ENCODE data around the gene N4BP3.

Gene N4BP3

GRCh38 chr5:178143901-178144300 is 30.6 kb downstream of the N4BP3 start:
- H3K4me3 ChIP-seq (ENCODE audit: low read depth in 1 of 2, low read length in 2 of 2), result no peak overlapping the region
- H3K36me3 ChIP-seq (ENCODE audit: insufficient read depth, low read length), result peaks cover 83% of the 10 kb centered on the region
- H3K27me3 ChIP-seq (ENCODE audit: insufficient read depth, low read length, poor library complexity), result no peaks in the 10 kb centered on the region
- no peak overlapping the region for H3K9ac ChIP-seq (ENCODE audit: low read depth, low read length)
- H4K20me1 ChIP-seq (ENCODE audit: insufficient read depth, low read length), result peaks cover 35% of the 10 kb centered on the region
- no peak for DNase-seq
- H2AFZ ChIP-seq (ENCODE audit: low read depth, low read length), result no peak overlapping the region
- no peaks in the 10 kb centered on the region for H3K9me3 ChIP-seq (ENCODE audit: insufficient read depth, low read length, severe bottlenecking)
- H3K4me1 ChIP-seq (ENCODE audit: insufficient read depth, low read length), result no peaks in the 10 kb centered on the region
- TF ChIP-seq CTCF (IDR thresholded peaks at IDR 0.05; ENCODE audit: borderline replicate concordance, extremely low read depth, low read length, poor library complexity, severe bottlenecking) (no peak), EZH2 (IDR thresholded peaks at IDR 0.05; ENCODE audit: borderline replicate concordance, low read depth, low read length, severe bottlenecking) (no peak)
- ATAC-seq (ENCODE audit: insufficient read depth, low read depth), result no peak
- H3K27ac ChIP-seq (ENCODE audit: low read length), result no peak overlapping the region
- H3K79me2 ChIP-seq (ENCODE audit: insufficient read depth, low read length), result no peaks in the 10 kb centered on the region
- no peak overlapping the region for H3K4me2 ChIP-seq (ENCODE audit: insufficient read depth, low read length)

- ATAC-seq (ENCODE audit: insufficient read depth, low read depth), result peak; percentile 69
- H3K4me2 ChIP-seq (ENCODE audit: insufficient read depth, low read length), result no peak overlapping the region
- H3K4me3 ChIP-seq (ENCODE audit: low read depth in 1 of 2, low read length in 2 of 2), result no peak overlapping the region
- H3K4me1 ChIP-seq (ENCODE audit: insufficient read depth, low read length), result peaks cover 4% of the 10 kb centered on the region; the same call in 1 of the 2 replicates
- peak; percentile 63 for DNase-seq
- no peak overlapping the region for H3K9ac ChIP-seq (ENCODE audit: low read depth, low read length)
- H3K9me3 ChIP-seq (ENCODE audit: insufficient read depth, low read length, severe bottlenecking), result no peaks in the 10 kb centered on the region
- peaks cover 92% of the 10 kb centered on the region for H3K36me3 ChIP-seq (ENCODE audit: insufficient read depth, low read length)
- H3K27ac ChIP-seq (ENCODE audit: low read length), result no peak overlapping the region
- TF ChIP-seq EZH2 (IDR thresholded peaks at IDR 0.05; ENCODE audit: borderline replicate concordance, low read depth, low read length, severe bottlenecking), result no peak
- peak; percentile 82 for TF ChIP-seq CTCF (IDR thresholded peaks at IDR 0.05; ENCODE audit: borderline replicate concordance, extremely low read depth, low read length, poor library complexity, severe bottlenecking)
- H3K27me3 ChIP-seq (ENCODE audit: insufficient read depth, low read length, poor library complexity), result no peaks in the 10 kb centered on the region
- peaks cover 44% of the 10 kb centered on the region for H4K20me1 ChIP-seq (ENCODE audit: insufficient read depth, low read length)
- H2AFZ ChIP-seq (ENCODE audit: low read depth, low read length), result no peak overlapping the region
- no peaks in the 10 kb centered on the region; the same call in 1 of the 2 replicates for H3K79me2 ChIP-seq (ENCODE audit: insufficient read depth, low read length)
Measured at GRCh38 chr5:178145965-178146820, 32.9 kb downstream of the N4BP3 start.

- Histone ChIP-seq H3K4me1 (ENCODE audit: insufficient read depth, low read length) (peaks cover 16% of the 10 kb centered on the region), H3K79me2 (ENCODE audit: insufficient read depth, low read length) (peaks cover 8% of the 10 kb centered on the region), H3K4me3 (ENCODE audit: low read depth in 1 of 2, low read length in 2 of 2) (no peak overlapping the region), H2AFZ (ENCODE audit: low read depth, low read length) (no peak overlapping the region), H3K27ac (ENCODE audit: low read length) (no peak overlapping the region), H3K9me3 (ENCODE audit: insufficient read depth, low read length, severe bottlenecking) (no peaks in the 10 kb centered on the region), H3K9ac (ENCODE audit: low read depth, low read length) (no peak overlapping the region), H3K27me3 (ENCODE audit: insufficient read depth, low read length, poor library complexity) (no peaks in the 10 kb centered on the region), H3K36me3 (ENCODE audit: insufficient read depth, low read length) (peaks cover 92% of the 10 kb centered on the region), H3K4me2 (ENCODE audit: insufficient read depth, low read length) (no peak overlapping the region), H4K20me1 (ENCODE audit: insufficient read depth, low read length) (peaks cover 48% of the 10 kb centered on the region)
- TF ChIP-seq CTCF (IDR thresholded peaks at IDR 0.05; ENCODE audit: borderline replicate concordance, extremely low read depth, low read length, poor library complexity, severe bottlenecking) (no peak), EZH2 (IDR thresholded peaks at IDR 0.05; ENCODE audit: borderline replicate concordance, low read depth, low read length, severe bottlenecking) (no peak)
- no peak for DNase-seq
- no peak for ATAC-seq (ENCODE audit: insufficient read depth, low read depth)
Measured at GRCh38 chr5:178147406-178147805, 34.1 kb downstream of the N4BP3 start.

Data from DND-41 (cell line).